GM19328 (cell line): ENCODE data around the gene RTN4RL1.

Source experiments
- ATAC-seq: cut with Tn5 transposase; IDR thresholded peaks from one replicate; pipeline ENCODE4 v1.9.1; 2021; ENCODE audit warnings: mild to moderate bottlenecking, moderate library complexity; ENCODE audit not compliant: unreplicated experiment

The RTN4RL1 gene

GRCh38 chr17:1928976-1929375 is 96.2 kb downstream of the RTN4RL1 start:
- ATAC-seq: no peak

- no peak for ATAC-seq
Measured at GRCh38 chr17:1920948-1921351, 104.2 kb downstream of the RTN4RL1 start.

- ATAC-seq: no peak
Measured at GRCh38 chr17:1919201-1919600, 105.9 kb downstream of the RTN4RL1 start.

- ATAC-seq: no peak
Measured at GRCh38 chr17:1918346-1919162, 106.6 kb downstream of the RTN4RL1 start.

- no peak for ATAC-seq
Measured at GRCh38 chr17:1916963-1917715, 108.0 kb downstream of the RTN4RL1 start.

GRCh38 chr17:1916316-1916715 is 108.8 kb downstream of the RTN4RL1 start:
- ATAC-seq: no peak

GRCh38 chr17:1915889-1916288 is 109.2 kb downstream of the RTN4RL1 start:
- no peak for ATAC-seq

- no peak for ATAC-seq
Measured at GRCh38 chr17:1914661-1915083, 110.5 kb downstream of the RTN4RL1 start.

GRCh38 chr17:1913702-1914101 is 111.4 kb downstream of the RTN4RL1 start:
- no peak for ATAC-seq

GRCh38 chr17:1912146-1912545 is 113.0 kb downstream of the RTN4RL1 start:
- no peak for ATAC-seq

GRCh38 chr17:1909985-1910384 is 115.1 kb downstream of the RTN4RL1 start:
- no peak for ATAC-seq

GRCh38 chr17:1908699-1909309 is 116.3 kb downstream of the RTN4RL1 start:
- no peak for ATAC-seq

GRCh38 chr17:1907909-1908698 is 117.0 kb downstream of the RTN4RL1 start:
- no peak for ATAC-seq

GRCh38 chr17:1907216-1907631 is 117.9 kb downstream of the RTN4RL1 start:
- ATAC-seq: no peak

GRCh38 chr17:1906662-1907101 is 118.5 kb downstream of the RTN4RL1 start:
- ATAC-seq: no peak

GRCh38 chr17:1905190-1905913 is 119.8 kb downstream of the RTN4RL1 start:
- no peak for ATAC-seq

GRCh38 chr17:1904273-1905182 is 120.6 kb downstream of the RTN4RL1 start:
- no peak for ATAC-seq

- no peak for ATAC-seq
Measured at GRCh38 chr17:1899403-1900000, 125.6 kb downstream of the RTN4RL1 start.

- no peak for ATAC-seq
Measured at GRCh38 chr17:1898872-1899271, 126.3 kb downstream of the RTN4RL1 start.
